GM23338 (cell line): ENCODE data around the gene ITGB3. TPM values are rescaled to one million over a fixed set of nuclear protein-coding genes. Genes with fewer than 3 reads are reported as not detected.

ENCODE experiments used
- ATAC-seq: fragments of 200-7000 bp; cut with Tn5 transposase; 3 replicates; pipeline ENCODE4 v1.9.1; 2020
- DNase-seq: peaks from one replicate; pipeline ENCODE4 v3.0.0-alpha.2; 2015; ENCODE audit warnings: low spot score
- H2AFZ ChIP-seq: fragments of 200-600 bp; sonication (generic); 2 replicates; pipeline ENCODE4 v1.8.0; 2016; ENCODE audit warnings: antibody characterized with exemption, mild to moderate bottlenecking, moderate library complexity
- H3F3A ChIP-seq: fragments of 200-600 bp; sonication (generic); replicated peaks from 2 replicates; pipeline ENCODE4 v1.8.0; 2017; ENCODE audit warnings: antibody characterized with exemption, mixed run types, low read depth
- H3K27ac ChIP-seq: fragments of 200-600 bp; sonication (generic); 2 replicates; pipeline ENCODE4 v1.6.1; 2016; ENCODE audit warnings: low read depth
- H3K27me3 ChIP-seq: fragments of 200-600 bp; sonication (generic); 2 replicates; pipeline ENCODE4 v1.8.0; 2016; ENCODE audit warnings: mild to moderate bottlenecking, mixed run types, moderate library complexity; ENCODE audit not compliant: insufficient read depth
- H3K36me3 ChIP-seq: fragments of 200-600 bp; sonication (generic); 2 replicates; pipeline ENCODE4 v1.8.0; 2016; ENCODE audit warnings: mild to moderate bottlenecking; ENCODE audit not compliant: insufficient read depth
- H3K4me1 ChIP-seq: fragments of 200-600 bp; sonication (generic); 2 replicates; pipeline ENCODE4 v1.8.0; 2016; ENCODE audit warnings: mild to moderate bottlenecking, moderate library complexity; ENCODE audit not compliant: insufficient read depth
- H3K4me2 ChIP-seq: fragments of 200-600 bp; sonication (generic); 2 replicates; pipeline ENCODE4 v1.7.1; 2017; ENCODE audit warnings: mixed run types
- H3K4me3 ChIP-seq: fragments of 200-600 bp; sonication (generic); 2 replicates; pipeline ENCODE4 v1.6.1; 2016; ENCODE audit warnings: mixed run types
- H3K79me2 ChIP-seq: fragments of 200-600 bp; sonication (generic); replicated peaks from 2 replicates; pipeline ENCODE4 v1.8.0; 2017; ENCODE audit warnings: mild to moderate bottlenecking; ENCODE audit not compliant: insufficient read depth
- H3K9me2 ChIP-seq: fragments of 200-600 bp; sonication (generic); 2 replicates; pipeline ENCODE4 v1.8.0; 2017; ENCODE audit not compliant: insufficient read depth
- H4K20me1 ChIP-seq: fragments of 200-600 bp; sonication (generic); replicated peaks from 2 replicates; pipeline ENCODE4 v1.8.0; 2017; ENCODE audit warnings: mild to moderate bottlenecking; ENCODE audit not compliant: insufficient read depth
- H3K27ac Mint-ChIP-seq: 2 replicates; pipeline ENCODE4 v1.8.0; 2020; ENCODE audit warnings: inconsistent platforms, mild to moderate bottlenecking, moderate library complexity, mixed read lengths
- H3K27me3 Mint-ChIP-seq: 3 replicates; pipeline ENCODE4 v1.8.0; 2022; ENCODE audit warnings: low read depth, mild to moderate bottlenecking, moderate library complexity, mixed read lengths, inconsistent platforms; ENCODE audit not compliant: insufficient read depth, poor library complexity
- H3K36me3 Mint-ChIP-seq: 3 replicates; pipeline ENCODE4 v1.8.0; 2021; ENCODE audit warnings: low read depth, mild to moderate bottlenecking, inconsistent platforms, moderate library complexity, mixed read lengths
- H3K4me1 Mint-ChIP-seq: 3 replicates; pipeline ENCODE4 v1.8.0; 2020; ENCODE audit warnings: mild to moderate bottlenecking, inconsistent platforms, mixed read lengths
- H3K4me3 Mint-ChIP-seq: 3 replicates; pipeline ENCODE4 v1.8.0; 2021; ENCODE audit warnings: moderate library complexity, mild to moderate bottlenecking, inconsistent platforms, mixed read lengths
- H3K9me3 Mint-ChIP-seq: 3 replicates; pipeline ENCODE4 v1.8.0; 2020; ENCODE audit warnings: moderate library complexity, mild to moderate bottlenecking, inconsistent platforms, mixed read lengths
- EZH2 ChIP-seq: fragments of 200-600 bp; sonication (generic); IDR thresholded peaks from one replicate; pipeline ENCODE4 v1.8.0; 2017; ENCODE audit warnings: antibody characterized with exemption, mild to moderate bottlenecking, low read depth; ENCODE audit not compliant: unreplicated experiment
- EZH2phosphoT487 ChIP-seq: fragments of 200-600 bp; sonication (generic); IDR thresholded peaks from one replicate; pipeline ENCODE4 v1.8.1; 2018; ENCODE audit warnings: antibody characterized with exemption; ENCODE audit not compliant: unreplicated experiment
- POLR2AphosphoS5 ChIP-seq: IDR thresholded peaks from 2 replicates; pipeline ENCODE4 v1.6.1; 2016; ENCODE audit warnings: antibody characterized with exemption, low read depth
- STAT1 ChIP-seq: IDR thresholded peaks from one replicate; pipeline ENCODE4 v1.6.1; 2016; ENCODE audit warnings: antibody characterized with exemption; ENCODE audit not compliant: unreplicated experiment
- polyA plus RNA-seq: library from polyadenylated mRNA; unstranded; fragments of >200 nt; fragmentation: Nextera tagmentation; extraction: Ambion mirVana; gene quantifications from 2 replicates; pipeline ENCODE4 v1.2.1, GENCODE V29; 2016
- total RNA-seq: library from RNA; depleted of rRNA; stranded (reverse); fragments of >200 nt; shearing (Covaris generic); gene quantifications from 2 replicates; pipeline ENCODE4 v1.2.3, GENCODE V29; 2014
- TF ChIP-seq, protein P1 (sequence below), 2 experiments: fragments of 200-600 bp in 1 of 2; sonication (generic) in 1 of 2; conservative IDR thresholded peaks; 2 replicates each; pipeline versions ENCODE4 v1.5.1 to v1.6.1; 2016 to 2017; ENCODE audit warnings: antibody characterized with exemption in 2 of 2, low read depth in 2 of 2, mild to moderate bottlenecking in 2 of 2, moderate library complexity in 1 of 2
- TF ChIP-seq, protein P2 (sequence below): IDR thresholded peaks from 2 replicates; pipeline ENCODE4 v1.6.1; 2016; ENCODE audit warnings: antibody characterized with exemption

Gene ITGB3
- total and polyA plus RNA-seq, 2 experiments from 2014 or later = 0.52 TPM; not detected in 1

GRCh38 chr17:47220531-47220999 lies 33.1 kb upstream of the ITGB3 start:
- H3K27me3 ChIP-seq = no peaks in the 10 kb centered on the region
- no peak overlapping the region for H2AFZ ChIP-seq
- Mint-ChIP-seq H3K4me3 (no peak overlapping the region), H3K27ac (no peak overlapping the region), H3K9me3 (peaks cover 16% of the 10 kb centered on the region), H3K27me3 (peaks cover 10% of the 10 kb centered on the region), H3K4me1 (peaks cover 16% of the 10 kb centered on the region), H3K36me3 (peaks cover 7% of the 10 kb centered on the region; the same call in 2 of the 3 replicates)
- ATAC-seq (peak; percentile 24; the same call in 2 of the 3 replicates), DNase-seq (no peak)
- no peaks in the 10 kb centered on the region for H3K36me3 ChIP-seq
- no peaks in the 10 kb centered on the region for H4K20me1 ChIP-seq
- H3K4me1 ChIP-seq = peaks cover 13% of the 10 kb centered on the region
- no peak overlapping the region for H3K27ac ChIP-seq
- H3F3A ChIP-seq = no peaks in the 10 kb centered on the region
- H3K4me3 ChIP-seq = no peak overlapping the region
- peak overlapping the region; percentile 34; the same call in 1 of the 2 replicates for H3K4me2 ChIP-seq
- no peaks in the 10 kb centered on the region for H3K79me2 ChIP-seq
- no peaks in the 10 kb centered on the region for H3K9me2 ChIP-seq
- TF ChIP-seq STAT1 (no peak), EZH2phosphoT487 (no peak), EZH2 (no peak), POLR2AphosphoS5 (no peak)
- TF ChIP-seq, protein P1, sequence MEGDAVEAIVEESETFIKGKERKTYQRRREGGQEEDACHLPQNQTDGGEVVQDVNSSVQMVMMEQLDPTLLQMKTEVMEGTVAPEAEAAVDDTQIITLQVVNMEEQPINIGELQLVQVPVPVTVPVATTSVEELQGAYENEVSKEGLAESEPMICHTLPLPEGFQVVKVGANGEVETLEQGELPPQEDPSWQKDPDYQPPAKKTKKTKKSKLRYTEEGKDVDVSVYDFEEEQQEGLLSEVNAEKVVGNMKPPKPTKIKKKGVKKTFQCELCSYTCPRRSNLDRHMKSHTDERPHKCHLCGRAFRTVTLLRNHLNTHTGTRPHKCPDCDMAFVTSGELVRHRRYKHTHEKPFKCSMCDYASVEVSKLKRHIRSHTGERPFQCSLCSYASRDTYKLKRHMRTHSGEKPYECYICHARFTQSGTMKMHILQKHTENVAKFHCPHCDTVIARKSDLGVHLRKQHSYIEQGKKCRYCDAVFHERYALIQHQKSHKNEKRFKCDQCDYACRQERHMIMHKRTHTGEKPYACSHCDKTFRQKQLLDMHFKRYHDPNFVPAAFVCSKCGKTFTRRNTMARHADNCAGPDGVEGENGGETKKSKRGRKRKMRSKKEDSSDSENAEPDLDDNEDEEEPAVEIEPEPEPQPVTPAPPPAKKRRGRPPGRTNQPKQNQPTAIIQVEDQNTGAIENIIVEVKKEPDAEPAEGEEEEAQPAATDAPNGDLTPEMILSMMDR (conservative IDR thresholded peaks at IDR 0.05; ENCODE audit: low read depth in 2 of 2) = no peak

DNA sequence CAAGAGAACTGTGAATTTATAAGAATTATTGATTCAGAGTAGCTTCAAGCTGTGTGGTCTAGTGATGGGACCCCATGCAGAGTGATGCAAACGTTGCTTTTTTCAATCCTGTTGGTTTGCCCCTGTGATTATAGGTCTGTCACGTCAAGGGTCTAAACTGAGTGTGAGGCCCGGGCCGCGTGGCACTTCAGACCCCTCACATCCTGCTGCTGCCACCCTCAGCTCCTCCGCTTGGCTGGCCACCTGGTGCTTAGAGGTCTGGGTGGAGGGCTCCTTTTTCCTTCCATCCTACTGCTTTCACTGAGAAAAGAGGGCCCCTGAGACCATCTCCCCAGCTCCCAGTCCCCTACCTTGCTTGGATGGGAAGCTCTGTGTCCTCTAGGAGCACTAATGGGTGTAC lies 32.5 kb upstream of the ITGB3 start:
- Histone ChIP-seq H3K36me3 (no peaks in the 10 kb centered on the region), H4K20me1 (no peaks in the 10 kb centered on the region), H3K4me3 (no peak overlapping the region), H3K4me2 (no peak overlapping the region), H3F3A (no peaks in the 10 kb centered on the region), H3K4me1 (peaks cover 13% of the 10 kb centered on the region), H2AFZ (no peak overlapping the region), H3K9me2 (no peaks in the 10 kb centered on the region), H3K79me2 (no peaks in the 10 kb centered on the region), H3K27me3 (no peaks in the 10 kb centered on the region), H3K27ac (no peak overlapping the region)
- Mint-ChIP-seq H3K4me1 (peaks cover 16% of the 10 kb centered on the region), H3K36me3 (peaks cover 7% of the 10 kb centered on the region; the same call in 2 of the 3 replicates), H3K27me3 (peaks cover 10% of the 10 kb centered on the region), H3K27ac (no peak overlapping the region), H3K9me3 (peaks cover 16% of the 10 kb centered on the region), H3K4me3 (no peak overlapping the region)
- no peak for ATAC-seq
- TF ChIP-seq, protein P1 (conservative IDR thresholded peaks at IDR 0.05; ENCODE audit: low read depth in 2 of 2) = no peak
- TF ChIP-seq, protein P2, sequence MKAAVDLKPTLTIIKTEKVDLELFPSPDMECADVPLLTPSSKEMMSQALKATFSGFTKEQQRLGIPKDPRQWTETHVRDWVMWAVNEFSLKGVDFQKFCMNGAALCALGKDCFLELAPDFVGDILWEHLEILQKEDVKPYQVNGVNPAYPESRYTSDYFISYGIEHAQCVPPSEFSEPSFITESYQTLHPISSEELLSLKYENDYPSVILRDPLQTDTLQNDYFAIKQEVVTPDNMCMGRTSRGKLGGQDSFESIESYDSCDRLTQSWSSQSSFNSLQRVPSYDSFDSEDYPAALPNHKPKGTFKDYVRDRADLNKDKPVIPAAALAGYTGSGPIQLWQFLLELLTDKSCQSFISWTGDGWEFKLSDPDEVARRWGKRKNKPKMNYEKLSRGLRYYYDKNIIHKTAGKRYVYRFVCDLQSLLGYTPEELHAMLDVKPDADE = no peak
- TF ChIP-seq EZH2 = no peak
- DNase-seq = no peak
